B cell (primary cell): Measurements from ENCODE around the gene TRIM44. TPM values are rescaled to one million over a fixed set of nuclear protein-coding genes. Genes with fewer than 3 reads are reported as not detected.

Experiments
- ATAC-seq: fragments of 200-7000 bp; cut with Tn5 transposase; one replicate; pipeline ENCODE4 v1.10.0; 2021; ENCODE audit warnings: low read depth, mild to moderate bottlenecking, moderate number of reproducible peaks, moderate library complexity
- CTCF ChIA-PET: fragments of 350-600 bp; sonication (Branson Sonifier 250); formaldehyde crosslinking; loops from one replicate; lab custom pipeline; 2021; ENCODE audit warnings: antibody characterized with exemption, inconsistent platforms; lab: Charles Lee
- POLR2A ChIA-PET: fragments of 350-600 bp; sonication (Branson Sonifier 250); formaldehyde crosslinking; loops from one replicate; lab custom pipeline; 2021; ENCODE audit warnings: antibody characterized with exemption; lab: Charles Lee
- DNase-seq: peaks from one replicate; pipeline ENCODE4 v3.0.0; 2013
- H2AFZ ChIP-seq: 2 replicates; pipeline ENCODE4 v1.6.1; 2012; ENCODE audit warnings: mild to moderate bottlenecking, low read depth, low read length; ENCODE audit not compliant: insufficient read depth, poor library complexity, severe bottlenecking
- H3K27ac ChIP-seq, 2 donors: 1 replicate in 1 of 2; 2 replicates in 1 of 2; pipeline ENCODE4 v1.5.1; 2012 to 2013; ENCODE audit warnings: low read length in 2 of 2, mild to moderate bottlenecking in 2 of 2, moderate library complexity in 1 of 2
- H3K27me3 ChIP-seq, 4 experiments: fragments of 200-600 bp in 1 of 4; sonication (generic) in 1 of 4; replicated peaks in 1 of 4; 1 replicate in 2 of 4; 2 replicates in 2 of 4; pipeline versions ENCODE4 v1.6.1 to v1.7.0; 2013 to 2016; ENCODE audit warnings: low read length in 3 of 4, mild to moderate bottlenecking in 2 of 4, mixed read lengths in 1 of 4, moderate library complexity in 1 of 4; ENCODE audit not compliant: insufficient read depth in 4 of 4, control insufficient read depth in 3 of 4; ENCODE audit errors: control extremely low read depth in 1 of 4
- H3K36me3 ChIP-seq, 2 experiments: replicated peaks in 1 of 2; 1 replicate in 1 of 2; 2 replicates in 1 of 2; pipeline versions ENCODE4 v1.6.1 to v1.7.1; 2013; ENCODE audit warnings: low read length in 1 of 2; ENCODE audit not compliant: insufficient read depth in 2 of 2, control insufficient read depth in 1 of 2; ENCODE audit errors: control extremely low read depth in 1 of 2, extremely low read depth in 1 of 2
- H3K4me1 ChIP-seq, 2 donors: fragments of 200-600 bp in 1 of 2; sonication (generic) in 1 of 2; 1 replicate in 1 of 2; 2 replicates in 1 of 2; pipeline versions ENCODE4 v1.5.1 to v1.6.1; 2013 to 2017; ENCODE audit warnings: low read length in 2 of 2; ENCODE audit not compliant: control insufficient read depth in 2 of 2, insufficient read depth in 2 of 2
- H3K4me2 ChIP-seq: replicated peaks from 2 replicates; pipeline ENCODE3; 2012; ENCODE audit warnings: mild to moderate bottlenecking, low read depth, low read length; ENCODE audit not compliant: poor library complexity, severe bottlenecking
- H3K4me3 ChIP-seq, 5 experiments: fragments of 200-600 bp in 1 of 5; sonication (generic) in 1 of 5; 1 replicate in 3 of 5; 2 replicates in 2 of 5; pipeline versions ENCODE4 v1.5.1 to v1.7.0; 2011 to 2016; ENCODE audit warnings: low read length in 4 of 5, mild to moderate bottlenecking in 4 of 5, low read depth in 2 of 5, control low read depth in 1 of 5, moderate library complexity in 1 of 5; ENCODE audit not compliant: insufficient read depth in 1 of 5; ENCODE audit errors: control extremely low read depth in 1 of 5, extremely low read depth in 1 of 5
- H3K79me2 ChIP-seq: fragments of 200-600 bp; sonication (generic); one replicate; pipeline ENCODE4 v1.6.0; 2016; ENCODE audit warnings: low read length; ENCODE audit not compliant: control insufficient read depth, insufficient read depth
- H3K9ac ChIP-seq: fragments of 200-600 bp; sonication (generic); 2 replicates; pipeline ENCODE4 v1.6.1; 2017; ENCODE audit warnings: mild to moderate bottlenecking, low read length, moderate library complexity
- H3K9me3 ChIP-seq, 3 donors: one replicate each; pipeline versions ENCODE4 v1.6.1 to v1.7.1; 2013; ENCODE audit warnings: low read length in 2 of 3; ENCODE audit not compliant: control insufficient read depth in 2 of 3, insufficient read depth in 1 of 3; ENCODE audit errors: control extremely low read depth in 1 of 3
- H4K20me1 ChIP-seq: 2 replicates; pipeline ENCODE4 v1.6.0; 2012; ENCODE audit warnings: mild to moderate bottlenecking, low read length; ENCODE audit not compliant: insufficient read depth, control insufficient read depth, poor library complexity, severe bottlenecking
- H3K27ac Mint-ChIP-seq: one replicate; pipeline ENCODE4 v1.8.0; 2021; ENCODE audit warnings: mixed read lengths
- H3K27me3 Mint-ChIP-seq: one replicate; pipeline ENCODE4 v1.8.0; 2021; ENCODE audit warnings: mixed read lengths
- H3K4me1 Mint-ChIP-seq: one replicate; pipeline ENCODE4 v1.8.0; 2021; ENCODE audit warnings: mixed read lengths
- H3K4me3 Mint-ChIP-seq: one replicate; pipeline ENCODE4 v1.8.0; 2021; ENCODE audit warnings: mixed read lengths
- H3K9me3 Mint-ChIP-seq: one replicate; pipeline ENCODE4 v1.8.0; 2022; ENCODE audit warnings: mixed read lengths; ENCODE audit not compliant: insufficient read depth
- CTCF ChIP-seq: fragments of 200-600 bp; IDR thresholded peaks from one replicate; pipeline ENCODE4 v1.8.0; 2022; ENCODE audit warnings: antibody characterized with exemption, mild to moderate bottlenecking
- EZH2 ChIP-seq: IDR thresholded peaks from 2 replicates; pipeline ENCODE4 v1.6.1; 2012; ENCODE audit warnings: borderline replicate concordance, low read depth, mild to moderate bottlenecking, moderate library complexity, low read length; ENCODE audit not compliant: insufficient read depth, poor library complexity, severe bottlenecking
- WGBS: methylation state at CpG from one replicate; pipeline ENCODE4 v1.1.5; 2013; ENCODE audit warnings: missing lambda C conversion rate; ENCODE audit not compliant: insufficient coverage; 5-methylcytosine and 5-hydroxymethylcytosine counted together
- intact Hi-C: fragments of 100-400 bp; cut with micrococcal nuclease; formaldehyde crosslinking; loops from one replicate; pipeline ENCODE4 v1.10.0; 2022
- polyA plus RNA-seq: library from polyadenylated mRNA; depleted of rRNA; stranded (reverse); fragments of >200 nt; gene quantifications from 2 replicates; pipeline ENCODE4 v1.2.3, GENCODE V29; 2012
- total RNA-seq, 2 donors: library from RNA; stranded (reverse); fragments of 120-200 nt in 1 of 2; gene quantifications; 1 replicate in 1 of 2; 2 replicates in 1 of 2; pipeline versions ENCODE4 v1.2.3 to v1.2.4, GENCODE V29; 2013 to 2022

The TRIM44 gene
- total and polyA plus RNA-seq, 2 donors (not counting 1 experiment from before 2014, with no cell fraction given), result 39.1 to 71.1 TPM

- no peaks in the 10 kb centered on the region for H3K27me3 ChIP-seq
- intact Hi-C loops, result no loop called here
- no peak for TF ChIP-seq CTCF
- H3K4me1 Mint-ChIP-seq, result peaks cover 61% of the 10 kb centered on the region
- DNase-seq (no peak), ATAC-seq (no peak)
- H3K4me2 ChIP-seq, result no peak overlapping the region
- H3K4me1 ChIP-seq, result peaks cover 22% of the 10 kb centered on the region in 2 donors
- H3K9me3 ChIP-seq, result peaks cover 7 to 31% (median 10%) of the 10 kb centered on the region in 3 donors
- ChIA-PET CTCF (no interaction called here), POLR2A (no interaction called here)
- H3K9me3 Mint-ChIP-seq, result peaks cover 5% of the 10 kb centered on the region
- H3K36me3 ChIP-seq, result no peaks in the 10 kb centered on the region
- H3K27me3 Mint-ChIP-seq, result no peaks in the 10 kb centered on the region
- H3K27ac ChIP-seq, result no peak overlapping the region
- WGBS, result 97% methylated on average over 2 of the region's 2 CpGs
- peaks cover 4% of the 10 kb centered on the region for H4K20me1 ChIP-seq
- H3K27ac Mint-ChIP-seq, result no peak overlapping the region
- no peak overlapping the region for H3K4me3 Mint-ChIP-seq
- no peak overlapping the region for H3K9ac ChIP-seq
- no peak overlapping the region for H2AFZ ChIP-seq
- H3K4me3 ChIP-seq, result no peak overlapping the region
- H3K79me2 ChIP-seq, result peaks cover 39% of the 10 kb centered on the region
Observed at GRCh38 chr11:35717043-35717442, 54.5 kb downstream of the TRIM44 start.

- Histone ChIP-seq H3K9ac (no peak overlapping the region), H3K27ac (no peak overlapping the region), H3K27me3 (no peaks in the 10 kb centered on the region), H3K9me3 (peaks cover 7 to 31% (median 10%) of the 10 kb centered on the region in 3 donors), H3K4me3 (no peak overlapping the region), H4K20me1 (peaks cover 4% of the 10 kb centered on the region), H2AFZ (no peak overlapping the region), H3K4me1 (peaks cover 27% of the 10 kb centered on the region in 2 donors), H3K79me2 (peaks cover 41% of the 10 kb centered on the region), H3K36me3 (no peaks in the 10 kb centered on the region), H3K4me2 (no peak overlapping the region)
- Mint-ChIP-seq H3K4me3 (no peak overlapping the region), H3K27me3 (no peaks in the 10 kb centered on the region), H3K4me1 (peaks cover 64% of the 10 kb centered on the region), H3K9me3 (peaks cover 5% of the 10 kb centered on the region), H3K27ac (no peak overlapping the region)
- TF ChIP-seq EZH2 (no peak), CTCF (no peak)
- intact Hi-C loops, result no loop called here
- no peak for ATAC-seq
- CTCF ChIA-PET, result interaction anchor here (1.3 kb wide), 1 partner anchor 8 kb away, joined by 3 read pairs; no protein-coding TSS in a partner anchor
- 89% methylated on average over 1 of the region's 2 CpGs for WGBS
- DNase-seq, result no peak
- POLR2A ChIA-PET, result no interaction called here
Observed at GRCh38 chr11:35717520-35717919, 54.9 kb downstream of the TRIM44 start.
